H1 (cell line): Measurements from ENCODE around the gene SLC22A23. TPM values are rescaled to one million over a fixed set of nuclear protein-coding genes. Genes with fewer than 3 reads are reported as not detected.

Source experiments
- CEBPB ChIP-seq: IDR thresholded peaks from 2 replicates; pipeline ENCODE4 v1.6.1; 2012; ENCODE audit warnings: low read depth, low read length
- E2F6 ChIP-seq: IDR thresholded peaks from 2 replicates; pipeline ENCODE4 v1.6.1; 2012; ENCODE audit warnings: inconsistent platforms
- EP300 ChIP-seq, 2 experiments: IDR thresholded peaks; 1 replicate in 1 of 2; 2 replicates in 1 of 2; pipeline ENCODE4 v1.6.1; 2011 to 2012; ENCODE audit warnings: low read depth in 2 of 2, low read length in 2 of 2, mild to moderate bottlenecking in 2 of 2, borderline replicate concordance in 1 of 2, inconsistent platforms in 1 of 2, moderate library complexity in 1 of 2
- HDAC2 ChIP-seq, 2 experiments: fragments of 300-600 bp in 1 of 2; sonication (generic) in 1 of 2; IDR thresholded peaks; 2 replicates each; pipeline ENCODE4 v1.6.1; 2011 to 2012; ENCODE audit warnings: low read depth in 2 of 2, low read length in 2 of 2, mild to moderate bottlenecking in 2 of 2, moderate library complexity in 2 of 2, borderline replicate concordance in 1 of 2, inconsistent platforms in 1 of 2
- POLR2A ChIP-seq, 2 experiments: IDR thresholded peaks; 1 replicate in 1 of 2; 2 replicates in 1 of 2; pipeline ENCODE4 v1.6.1; 2011; ENCODE audit warnings: low read depth in 2 of 2, low read length in 2 of 2, mild to moderate bottlenecking in 2 of 2; ENCODE audit errors: control extremely low read depth in 1 of 2
- TAF1 ChIP-seq: IDR thresholded peaks from 2 replicates; pipeline ENCODE4 v1.6.1; 2011; ENCODE audit warnings: mild to moderate bottlenecking, low read depth, low read length
- TAF7 ChIP-seq: optimal IDR thresholded peaks from 2 replicates; pipeline ENCODE3; 2011; ENCODE audit warnings: low read depth, mild to moderate bottlenecking, inconsistent platforms, low read length, moderate library complexity, borderline replicate concordance
- ZNF274 ChIP-seq: IDR thresholded peaks from 2 replicates; pipeline ENCODE4 v1.7.0; 2012; ENCODE audit warnings: low read length, borderline replicate concordance; ENCODE audit errors: extremely low read depth
- polyA plus RNA-seq, 7 experiments: library from polyadenylated mRNA; depleted of rRNA in 3 of 7; stranded (reverse) in 5 of 7; unstranded in 2 of 7; fragments of >200 nt in 5 of 7; fragments of 200-250 nt in 2 of 7; gene quantifications; 1 replicate in 5 of 7; 2 replicates in 1 of 7; 4 replicates in 1 of 7; pipeline versions ENCODE4 v1.2.1 to v1.2.3, GENCODE V29; 2011 to 2013; ENCODE audit warnings: missing spikeins in 2 of 7, mixed read lengths in 2 of 7
- total RNA-seq: library from RNA; stranded (reverse); fragmentation: NEBNext Ultra II Directional; extraction: Animal tissue kit (Norgen Biotek cat#: 25700); gene quantifications from 2 replicates; pipeline ENCODE4 v1.2.1, GENCODE V29; 2021

SLC22A23 gene
- total and polyA plus RNA-seq, 2 of the 8 experiments (the other 6 are each of a cell fraction or from before 2014, with no cell fraction given), result 9.9 to 38.4 TPM

- TF ChIP-seq HDAC2 (IDR thresholded peaks at IDR 0.05; ENCODE audit: borderline replicate concordance in 1 of 2, low read depth in 2 of 2, low read length in 2 of 2), result no peak
- no peak for TF ChIP-seq TAF7
- no peak for TF ChIP-seq POLR2A (IDR thresholded peaks at IDR 0.05; ENCODE audit: control extremely low read depth in 1 of 2, low read depth in 2 of 2, low read length in 2 of 2)
- TF ChIP-seq CEBPB, result no peak
- no peak for TF ChIP-seq TAF1
- TF ChIP-seq EP300 (IDR thresholded peaks at IDR 0.05; ENCODE audit: borderline replicate concordance in 1 of 2, low read depth in 2 of 2, low read length in 2 of 2), result no peak
- TF ChIP-seq E2F6, result no peak
- no peak for TF ChIP-seq ZNF274
- TF ChIP-seq, all 59 proteins: peak for 0
Observed at GRCh38 chr6:3347247-3347646, 109.6 kb downstream of the SLC22A23 start (continued).
